GM12878 (cell line): ENCODE measurements around the gene NAXE. TPM values are rescaled to one million over a fixed set of nuclear protein-coding genes. Genes with fewer than 3 reads are reported as not detected.

Experiments used
- ATAC-seq: fragments of 200-7000 bp; cut with Tn5 transposase; 3 replicates; pipeline ENCODE4 v1.9.1; 2020; ENCODE audit warnings: mild to moderate bottlenecking, moderate library complexity
- BruUV-seq: library from RNA; stranded (reverse); fragments of 400-500 nt; replicated peaks from 2 replicates; lab custom pipeline; 2021; lab: Mats Ljungman, UMichigan
- CTCF ChIA-PET: fragments of 300-600 bp; sonication (Branson Sonifier 250); formaldehyde crosslinking; extraction: SDS; loops from one replicate; lab custom pipeline; 2021; ENCODE audit warnings: inconsistent platforms; lab: Yijun Ruan, JAX
- POLR2A ChIA-PET: fragments of 350-600 bp; formaldehyde crosslinking; extraction: SDS; loops from one replicate; lab custom pipeline; 2021; ENCODE audit warnings: inconsistent platforms; lab: Charles Lee
- RAD21 ChIA-PET: fragments of 300-600 bp; sonication (Branson Sonifier 250); formaldehyde crosslinking; loops from one replicate; lab custom pipeline; 2023; ENCODE audit warnings: antibody characterized with exemption; ENCODE audit not compliant: unreplicated experiment; lab: Charles Lee
- SMC1A ChIA-PET: fragments of 300-600 bp; sonication (Branson Sonifier 250); formaldehyde crosslinking; loops from one replicate; lab custom pipeline; 2023; ENCODE audit not compliant: unreplicated experiment, uncharacterized antibody; lab: Charles Lee
- DNase-seq: peaks from one replicate; pipeline ENCODE4 v3.0.0-alpha.2; 2011; ENCODE audit warnings: low read depth, low spot score
- FAIRE-seq: peaks from 3 replicates; lab custom pipeline; 2011; peaks lifted over from hg19 to GRCh38; lab: Jason Lieb, UNC
- H2AFZ ChIP-seq: 2 replicates; pipeline ENCODE4 v1.6.0; 2011; ENCODE audit warnings: low read depth, low read length, control low read depth; ENCODE audit not compliant: control insufficient read depth
- H3K27ac ChIP-seq: 2 replicates; pipeline ENCODE4 v1.5.1; 2011; ENCODE audit warnings: control low read depth; ENCODE audit not compliant: control insufficient read depth, insufficient read depth
- H3K27me3 ChIP-seq, 2 experiments: replicated peaks in 1 of 2; 2 replicates each; pipeline versions ENCODE4 v1.6.0 to v1.6.1; 2011; ENCODE audit warnings: low read length in 1 of 2; ENCODE audit not compliant: control insufficient read depth in 2 of 2, insufficient read depth in 2 of 2
- H3K36me3 ChIP-seq, 2 experiments: 2 replicates each; pipeline ENCODE4 v1.5.1; 2011; ENCODE audit warnings: low read length in 1 of 2; ENCODE audit not compliant: control insufficient read depth in 2 of 2, insufficient read depth in 2 of 2
- H3K4me1 ChIP-seq: 2 replicates; pipeline ENCODE4 v1.6.1; 2011; ENCODE audit warnings: mild to moderate bottlenecking, low read length, moderate library complexity, mixed read lengths; ENCODE audit not compliant: control insufficient read depth, insufficient read depth
- H3K4me2 ChIP-seq: 2 replicates; pipeline ENCODE4 v1.6.0; 2011; ENCODE audit warnings: control low read depth; ENCODE audit not compliant: control insufficient read depth, insufficient read depth
- H3K4me3 ChIP-seq: fragments of 200-600 bp; sonication (generic); 2 replicates; pipeline ENCODE4 v1.5.1; 2016
- H3K79me2 ChIP-seq: 2 replicates; pipeline ENCODE4 v1.6.0; 2011; ENCODE audit warnings: low read length; ENCODE audit not compliant: control insufficient read depth, insufficient read depth
- H3K9ac ChIP-seq: 2 replicates; pipeline ENCODE4 v1.8.0; 2011; ENCODE audit warnings: low read length, control low read depth, mixed read lengths; ENCODE audit not compliant: control insufficient read depth, insufficient read depth
- H3K9me3 ChIP-seq: replicated peaks from 3 replicates; pipeline ENCODE4 v1.5.1; 2011; ENCODE audit warnings: mild to moderate bottlenecking, low read length; ENCODE audit not compliant: control insufficient read depth, insufficient read depth
- H4K20me1 ChIP-seq: 2 replicates; pipeline ENCODE4 v1.6.0; 2011; ENCODE audit not compliant: control insufficient read depth, insufficient read depth
- BCL3 ChIP-seq: IDR thresholded peaks from 2 replicates; pipeline ENCODE4 v1.6.1; 2011; ENCODE audit warnings: borderline replicate concordance, low read depth, mild to moderate bottlenecking, moderate library complexity, low read length; ENCODE audit not compliant: insufficient read depth, poor library complexity, severe bottlenecking
- BCLAF1 ChIP-seq: fragments of 450-650 bp; IDR thresholded peaks from 2 replicates; pipeline ENCODE4 v1.6.1; 2017; ENCODE audit warnings: antibody characterized with exemption, mild to moderate bottlenecking, moderate library complexity
- CBFB ChIP-seq: IDR thresholded peaks from 2 replicates; pipeline ENCODE4 v1.6.1; 2016; ENCODE audit warnings: antibody characterized with exemption, low read depth
- IKZF2 ChIP-seq, 2 experiments: fragments of 450-650 bp; IDR thresholded peaks; 2 replicates each; pipeline ENCODE4 v1.6.1; 2017; ENCODE audit warnings: mild to moderate bottlenecking in 2 of 2, moderate library complexity in 2 of 2
- MEF2A ChIP-seq: IDR thresholded peaks from 2 replicates; pipeline ENCODE4 v1.6.1; 2011; ENCODE audit warnings: low read depth, mild to moderate bottlenecking, low read length, moderate library complexity; ENCODE audit not compliant: insufficient read depth
- MTA2 ChIP-seq: fragments of 450-650 bp; IDR thresholded peaks from 2 replicates; pipeline ENCODE4 v1.6.1; 2016; ENCODE audit warnings: low read depth, mild to moderate bottlenecking, moderate library complexity
- PAX5 ChIP-seq: IDR thresholded peaks from 2 replicates; pipeline ENCODE4 v1.6.1; 2011; ENCODE audit warnings: low read depth, low read length, borderline replicate concordance
- PKNOX1 ChIP-seq: fragments of 450-650 bp; IDR thresholded peaks from 2 replicates; pipeline ENCODE4 v1.6.1; 2016; ENCODE audit warnings: mild to moderate bottlenecking
- SMAD1 ChIP-seq: fragments of 450-650 bp; IDR thresholded peaks from 2 replicates; pipeline ENCODE4 v1.6.1; 2018; ENCODE audit warnings: mild to moderate bottlenecking, low read depth; ENCODE audit not compliant: partially characterized antibody
- TAF1 ChIP-seq: IDR thresholded peaks from 2 replicates; pipeline ENCODE4 v1.6.1; 2011; ENCODE audit warnings: mild to moderate bottlenecking, low read depth, low read length, borderline replicate concordance
- TARDBP ChIP-seq: IDR thresholded peaks from 2 replicates; pipeline ENCODE4 v1.6.1; 2016; ENCODE audit warnings: borderline replicate concordance
- TCF7 ChIP-seq: IDR thresholded peaks from 2 replicates; pipeline ENCODE4 v1.6.1; 2014; ENCODE audit warnings: antibody characterized with exemption, borderline replicate concordance
- ZNF592 ChIP-seq: fragments of 450-650 bp; IDR thresholded peaks from 2 replicates; pipeline ENCODE4 v1.6.1; 2017; ENCODE audit warnings: mild to moderate bottlenecking, moderate library complexity
- WGBS: methylation state at CpG from one replicate; pipeline ENCODE4 v1.1.6; 2016; ENCODE audit warnings: low lambda C conversion rate; ENCODE audit not compliant: insufficient replicate concordance, insufficient coverage; ENCODE audit errors: missing lambda C conversion rate; 5-methylcytosine and 5-hydroxymethylcytosine counted together
- in situ Hi-C: fragments of 300-500 bp; cut with MboI; formaldehyde crosslinking; loops from 9 replicates; pipeline ENCODE4 v1.14.3; 2018; ENCODE audit warnings: mixed read lengths
- intact Hi-C: fragments of 100-400 bp; cut with micrococcal nuclease; formaldehyde crosslinking; loops from one replicate; pipeline ENCODE4 v1.14.2; 2022; ENCODE audit not compliant: unreplicated experiment
- polyA plus RNA-seq, 11 experiments: library from polyadenylated mRNA; depleted of rRNA in 4 of 11; unstranded in 6 of 11; stranded (reverse) in 5 of 11; fragments of >200 nt; fragmentation: Nextera tagmentation in 4 of 11; fragmentation: Illumina TruSeq in 1 of 11; extraction: Ambion mirVana in 4 of 11; extraction: Trizol in 1 of 11; gene quantifications; 1 replicate in 1 of 11; 2 replicates in 10 of 11; pipeline versions ENCODE4 v1.2.1 to v1.2.3, GENCODE V29; 2011 to 2016; ENCODE audit warnings: inconsistent platforms in 2 of 11, missing spikeins in 2 of 11, low read depth in 1 of 11
- total RNA-seq, 4 experiments: library from RNA; depleted of rRNA in 3 of 4; stranded (reverse); fragments of >200 nt in 3 of 4; fragmentation: Illumina TruSeq in 1 of 4; extraction: Trizol in 1 of 4; gene quantifications; 2 replicates each; pipeline versions ENCODE4 v1.2.1 to v1.2.3, GENCODE V29; 2013 to 2021

NAXE gene
- total and polyA plus RNA-seq, 10 of the 15 experiments (the other 5 are each of a cell fraction or from before 2014, with no cell fraction given), result 17.8 to 93.3 (median 68.8) TPM

- Histone ChIP-seq H4K20me1 (no peaks in the 10 kb centered on the region), H3K9me3 (no peaks in the 10 kb centered on the region), H3K27me3 (no peaks in the 10 kb centered on the region), H3K36me3 (peaks cover 0 to 2% of the 10 kb centered on the region in 2 experiments; a peak in 2 of 4 replicates), H3K9ac (no peak overlapping the region), H3K4me1 (no peaks in the 10 kb centered on the region), H2AFZ (no peak overlapping the region), H3K79me2 (no peaks in the 10 kb centered on the region), H3K4me2 (no peak overlapping the region), H3K27ac (no peak overlapping the region), H3K4me3 (no peak overlapping the region)
- ChIA-PET CTCF (no interaction called here), RAD21 (interaction anchor here (0.6 kb wide), 1 partner anchor 37 kb away, joined by 3 read pairs; no protein-coding TSS in a partner anchor), SMC1A (no interaction called here), POLR2A (interaction anchor here (0.7 kb wide), 1 partner anchor 16 kb away, joined by 5 read pairs; no protein-coding TSS in a partner anchor)
- BruUV-seq, result no TSS peak
- intact Hi-C loops, result no loop called here
- TF ChIP-seq BCL3, result no peak
- no peak for TF ChIP-seq TAF1
- no peak for TF ChIP-seq IKZF2 (IDR thresholded peaks at IDR 0.05)
- no peak for TF ChIP-seq MTA2
- no peak for TF ChIP-seq MEF2A
- no peak for TF ChIP-seq TARDBP
- no peak for TF ChIP-seq SMAD1
- no peak for TF ChIP-seq TCF7
- no peak for TF ChIP-seq PAX5
- no peak for TF ChIP-seq PKNOX1
- TF ChIP-seq ZNF592, result no peak
- TF ChIP-seq BCLAF1, result no peak
- TF ChIP-seq CBFB, result no peak
- 98% methylated on average over 3 of the region's 3 CpGs for WGBS
- no peak for ATAC-seq
- no peak for DNase-seq
- FAIRE-seq, result no peak
- in situ Hi-C loops, result no loop called here
Observed at GRCh38 chr1:156544592-156545102, 46.9 kb upstream of the NAXE start.
